H54 (cell line): ENCODE results near the gene YOD1.

Experiments used
- DNase-seq: peaks from one replicate; pipeline ENCODE4 v3.0.0; 2011; ENCODE audit warnings: low spot score, mixed read lengths; ENCODE audit not compliant: insufficient read length
- FAIRE-seq: peaks from 3 replicates; lab custom pipeline; 2011; peaks lifted over from hg19 to GRCh38; lab: Jason Lieb, UNC
- POLR2A ChIP-seq: IDR thresholded peaks from 2 replicates; pipeline ENCODE4 v1.6.1; 2011; ENCODE audit warnings: low read depth, mild to moderate bottlenecking, low read length

The YOD1 gene

DNA sequence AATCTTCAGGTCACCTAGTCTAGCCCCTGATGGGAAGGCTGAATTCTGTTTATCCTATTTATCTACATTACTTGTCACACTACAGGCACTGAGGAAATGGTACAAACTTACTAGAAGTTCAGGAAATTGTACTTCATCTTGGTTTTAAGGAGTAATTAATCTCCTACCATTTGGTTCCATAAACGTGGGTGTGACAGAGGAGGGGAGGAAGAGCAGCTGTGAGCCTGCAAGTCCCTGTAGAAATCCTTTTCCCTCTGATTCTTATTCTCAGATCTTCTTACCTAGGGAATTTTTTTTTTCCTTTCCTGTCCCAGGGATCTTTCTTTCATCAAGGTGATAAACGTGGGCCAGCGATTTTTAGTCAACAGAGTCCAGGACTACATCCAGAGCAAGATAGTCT lies 16.2 kb upstream of the YOD1 start:
- FAIRE-seq (no peak), DNase-seq (no peak)

DNA sequence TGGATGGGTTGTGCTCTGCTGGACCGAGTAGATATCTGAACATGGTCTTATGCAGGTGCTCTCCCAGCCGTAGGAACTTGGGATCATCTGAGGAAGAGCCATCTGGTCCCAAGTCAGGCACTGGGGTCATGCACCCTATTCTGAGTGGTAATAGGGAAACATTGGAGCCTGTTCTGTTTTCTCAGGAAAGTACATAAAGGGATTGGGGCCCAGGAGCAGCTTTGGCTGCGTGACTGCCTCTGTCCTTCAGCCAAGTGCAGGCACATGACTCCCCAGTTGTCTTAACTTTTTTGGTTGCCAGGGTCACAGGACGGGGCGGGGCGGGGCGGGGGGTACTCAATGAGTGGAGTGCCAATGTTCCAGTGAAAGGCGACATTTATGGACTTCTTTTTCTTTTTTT lies 13.6 kb upstream of the YOD1 start:
- TF ChIP-seq POLR2A, result no peak
- DNase-seq (no peak), FAIRE-seq (no peak)

More for the DNA sequence above, 16.2 kb upstream of the YOD1 start:
- TF ChIP-seq POLR2A, result no peak

DNA sequence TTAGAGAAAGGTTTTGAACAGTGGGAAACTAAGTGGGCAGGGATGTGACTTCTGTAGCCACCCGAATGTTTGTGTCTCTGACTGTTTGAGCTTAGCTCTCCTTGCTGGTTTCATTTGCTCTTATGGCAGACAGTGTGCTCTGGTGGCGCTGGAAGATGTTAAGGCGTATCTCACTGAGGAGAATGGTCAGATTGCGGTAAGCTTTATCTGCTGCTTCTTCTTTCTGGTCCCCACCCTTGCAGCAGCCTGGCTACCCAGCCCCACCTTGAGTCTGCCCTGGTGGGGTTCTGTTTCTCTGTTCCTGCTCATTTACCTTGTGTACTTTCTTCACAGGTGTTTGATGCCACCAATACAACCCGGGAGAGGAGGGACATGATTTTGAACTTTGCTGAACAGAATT lies 12.0 kb upstream of the YOD1 start:
- FAIRE-seq (no peak), DNase-seq (no peak)
- no peak for TF ChIP-seq POLR2A

DNA sequence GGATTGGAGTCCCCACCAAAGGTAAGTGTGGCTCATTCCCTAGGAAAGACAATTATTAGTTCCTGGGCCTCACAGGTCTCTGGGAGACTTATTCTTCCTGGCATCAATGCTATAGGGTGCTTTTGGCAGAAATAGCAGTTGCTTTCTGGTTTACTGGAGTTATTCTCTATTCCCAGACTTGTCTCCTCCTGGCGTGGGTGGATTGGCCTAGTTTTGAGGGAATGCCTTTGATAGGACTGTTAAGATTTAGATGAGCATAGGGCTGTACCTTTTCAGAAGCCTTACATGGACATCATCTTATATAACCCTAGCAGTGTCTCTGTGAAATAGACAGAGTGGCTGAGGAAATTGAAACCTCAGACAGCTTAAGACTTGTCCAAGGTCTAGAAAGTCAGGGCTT lies 11.1 kb upstream of the YOD1 start:
- TF ChIP-seq POLR2A, result no peak
- no peak for FAIRE-seq

DNA sequence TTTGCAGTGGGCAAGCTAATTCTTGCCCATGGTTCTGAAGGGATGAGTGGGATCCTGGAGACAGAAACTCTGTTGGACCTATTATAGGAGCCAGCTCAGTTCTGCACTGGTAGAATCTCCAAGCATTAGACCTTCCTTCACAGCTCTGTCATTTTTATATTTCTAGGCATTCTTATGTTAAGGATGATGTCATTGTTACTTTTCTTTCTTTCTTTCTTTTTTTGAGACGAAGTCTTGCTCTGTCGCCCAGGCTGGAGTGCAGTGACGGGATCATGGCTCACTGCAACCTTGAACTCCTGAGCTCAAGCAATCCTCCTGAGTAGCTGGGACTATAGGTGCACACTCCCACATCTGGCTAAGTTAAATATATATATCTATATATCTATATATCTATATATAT lies 9.6 kb upstream of the YOD1 start:
- FAIRE-seq (no peak), DNase-seq (no peak)
- TF ChIP-seq POLR2A, result no peak

More for the DNA sequence above, 11.1 kb upstream of the YOD1 start:
- no peak for DNase-seq

DNA sequence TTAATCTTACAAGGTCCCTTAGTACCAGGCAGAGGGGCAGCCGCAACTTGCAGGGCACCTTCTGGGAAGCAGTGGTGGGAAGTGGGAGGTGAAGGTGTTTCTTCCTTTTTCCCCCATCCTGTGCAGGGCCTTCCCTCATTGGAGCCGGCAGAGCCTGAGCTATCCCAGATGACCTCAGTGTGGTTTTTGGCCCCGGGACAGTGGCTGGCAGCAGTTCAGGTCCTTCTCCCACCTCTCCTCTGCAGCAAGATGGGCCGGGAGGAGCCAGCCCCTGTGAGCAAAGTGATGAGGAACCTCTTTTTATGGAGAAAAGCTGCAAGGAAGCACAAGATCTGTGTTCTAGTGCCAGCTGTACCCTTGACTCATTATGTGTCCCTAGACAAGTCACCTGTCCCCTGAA lies 8.9 kb upstream of the YOD1 start:
- no peak for TF ChIP-seq POLR2A
- FAIRE-seq (no peak), DNase-seq (no peak)

DNA sequence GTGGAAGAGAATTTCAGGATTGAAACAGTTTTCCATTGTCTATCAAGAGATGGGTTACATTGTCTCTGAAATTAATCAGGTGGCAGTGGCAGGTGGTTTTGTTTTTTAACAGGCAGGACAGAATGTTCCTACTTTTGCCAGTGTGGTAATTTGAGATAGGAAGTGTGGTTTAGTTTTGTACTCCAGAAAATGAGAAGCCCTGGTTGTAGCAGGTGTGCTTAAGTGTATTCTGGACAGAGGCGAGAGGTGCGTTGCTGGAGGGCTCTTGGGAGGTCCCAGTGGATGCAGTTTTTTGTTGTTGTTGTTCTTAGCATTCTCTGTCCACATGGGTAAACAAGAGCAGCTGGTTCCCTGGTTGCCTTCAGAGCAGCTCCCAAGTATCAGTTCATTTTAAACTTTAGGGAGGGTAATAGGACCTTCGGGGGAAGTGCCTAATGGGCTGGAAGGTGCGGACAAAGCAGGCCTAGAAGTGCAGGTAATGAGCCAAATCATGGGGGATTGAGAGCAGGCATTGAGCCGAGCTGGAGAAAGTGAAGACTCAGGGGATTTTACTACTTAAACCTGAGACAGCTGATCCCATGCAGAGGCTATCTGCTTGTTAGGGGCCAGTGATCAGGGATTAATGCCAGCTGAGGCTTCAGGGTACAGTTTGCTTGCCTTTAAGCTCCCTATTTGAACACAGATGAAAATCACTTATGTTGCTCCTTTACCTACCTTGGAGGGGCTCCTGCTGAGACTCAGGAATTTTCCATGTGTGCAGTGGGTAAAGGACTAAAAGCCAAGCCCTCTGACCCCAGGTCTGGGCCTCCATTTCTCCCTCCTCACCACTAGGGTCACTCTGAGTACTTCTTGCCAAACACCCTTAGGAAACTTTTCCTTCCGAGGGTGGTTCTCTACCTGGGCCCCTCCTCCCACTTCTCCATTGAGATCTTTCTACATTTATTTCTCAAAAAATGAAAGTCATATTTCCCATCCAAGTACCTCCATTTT lies 8.2 kb upstream of the YOD1 start:
- TF ChIP-seq POLR2A, result no peak
- DNase-seq (no peak), FAIRE-seq (no peak)

DNA sequence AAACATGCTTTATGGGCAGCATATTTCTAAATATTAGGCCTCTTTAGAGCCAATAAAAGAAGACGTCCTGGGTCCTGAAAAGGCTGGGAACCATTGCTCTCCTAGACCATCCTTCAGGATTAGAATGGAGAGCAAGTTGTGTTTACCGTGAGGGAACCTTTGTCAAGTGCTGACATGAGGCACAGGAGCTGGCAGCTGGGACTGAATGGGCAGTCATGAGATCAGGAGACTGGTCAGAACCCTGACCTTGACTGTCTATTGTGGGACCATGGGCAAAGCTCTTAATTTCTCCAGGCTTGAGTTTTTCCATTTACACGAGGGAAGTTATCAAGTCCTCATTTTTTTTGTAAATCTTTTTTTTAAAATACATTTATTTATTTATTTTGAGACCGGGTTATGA lies 7.2 kb upstream of the YOD1 start:
- DNase-seq (no peak), FAIRE-seq (no peak)
- no peak for TF ChIP-seq POLR2A

DNA sequence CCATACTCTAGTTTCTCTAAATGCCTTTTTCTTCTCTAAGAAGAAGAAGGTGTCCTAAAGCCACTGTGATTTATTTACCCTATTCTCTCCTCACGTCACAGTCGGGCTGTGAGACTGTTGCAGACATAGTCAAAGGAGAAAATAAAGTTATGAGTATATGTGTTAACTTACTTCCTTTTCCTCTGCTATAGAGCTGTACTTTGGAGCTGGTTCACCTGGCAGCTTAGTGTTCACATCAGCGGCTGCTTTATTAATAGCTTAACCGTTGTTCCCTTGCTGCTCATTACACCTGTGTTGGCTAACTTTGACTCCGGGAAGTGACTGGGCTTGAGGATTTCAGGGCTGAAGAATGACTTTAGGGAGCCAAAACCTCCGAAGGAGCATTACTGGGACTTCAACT lies 5.7 kb upstream of the YOD1 start:
- no peak for DNase-seq
- FAIRE-seq, result no peak
- TF ChIP-seq POLR2A, result no peak

DNA sequence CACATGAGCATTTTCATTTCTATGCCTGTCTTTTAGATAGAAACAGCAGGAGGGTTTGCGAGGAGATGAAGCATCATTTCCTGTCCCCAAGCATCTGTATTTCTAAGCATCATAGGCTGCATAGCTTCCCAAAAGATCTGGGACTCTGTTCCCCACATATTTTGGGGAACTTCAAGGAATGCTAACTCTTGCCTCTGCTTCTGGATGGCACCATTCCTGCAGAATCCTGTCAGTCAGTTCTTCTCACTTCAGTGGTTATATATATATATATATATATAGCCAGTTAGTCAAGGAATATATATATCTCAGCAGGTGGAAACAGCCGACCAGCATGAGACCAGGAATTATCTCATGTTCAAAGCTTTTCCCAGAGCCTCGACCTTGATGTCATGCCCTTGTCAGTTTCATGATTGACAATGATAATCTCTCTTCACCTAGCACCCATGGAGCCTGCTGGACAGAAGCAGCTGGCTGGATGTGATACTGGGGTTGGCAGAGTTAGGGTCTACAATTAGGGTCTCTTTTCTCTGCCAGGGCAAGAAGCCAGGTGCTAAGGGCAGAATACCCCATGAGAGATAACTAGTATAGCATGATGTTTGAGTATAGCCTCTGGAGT lies 4.5 kb upstream of the YOD1 start:
- DNase-seq (no peak), FAIRE-seq (no peak)
- no peak for TF ChIP-seq POLR2A

DNA sequence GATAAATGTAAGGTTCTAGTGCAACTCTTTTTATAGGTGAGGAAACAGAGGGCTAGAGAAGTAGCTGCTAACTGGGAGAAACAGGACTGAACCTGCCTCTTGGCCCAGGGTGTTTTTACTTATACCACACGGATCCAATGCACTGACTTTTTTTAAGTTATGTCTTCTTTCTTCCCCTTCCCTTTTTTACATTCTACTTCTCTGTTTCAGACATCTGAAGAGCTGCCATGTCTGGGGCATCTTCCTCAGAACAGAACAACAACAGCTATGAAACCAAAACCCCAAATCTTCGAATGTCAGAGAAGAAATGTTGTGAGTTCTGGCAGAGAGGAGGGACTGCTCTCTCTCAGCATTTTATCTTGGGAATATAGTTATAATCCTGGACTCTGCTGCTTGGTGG lies 3.5 kb upstream of the YOD1 start:
- TF ChIP-seq POLR2A, result no peak
- no peak for DNase-seq
- FAIRE-seq, result no peak

DNA sequence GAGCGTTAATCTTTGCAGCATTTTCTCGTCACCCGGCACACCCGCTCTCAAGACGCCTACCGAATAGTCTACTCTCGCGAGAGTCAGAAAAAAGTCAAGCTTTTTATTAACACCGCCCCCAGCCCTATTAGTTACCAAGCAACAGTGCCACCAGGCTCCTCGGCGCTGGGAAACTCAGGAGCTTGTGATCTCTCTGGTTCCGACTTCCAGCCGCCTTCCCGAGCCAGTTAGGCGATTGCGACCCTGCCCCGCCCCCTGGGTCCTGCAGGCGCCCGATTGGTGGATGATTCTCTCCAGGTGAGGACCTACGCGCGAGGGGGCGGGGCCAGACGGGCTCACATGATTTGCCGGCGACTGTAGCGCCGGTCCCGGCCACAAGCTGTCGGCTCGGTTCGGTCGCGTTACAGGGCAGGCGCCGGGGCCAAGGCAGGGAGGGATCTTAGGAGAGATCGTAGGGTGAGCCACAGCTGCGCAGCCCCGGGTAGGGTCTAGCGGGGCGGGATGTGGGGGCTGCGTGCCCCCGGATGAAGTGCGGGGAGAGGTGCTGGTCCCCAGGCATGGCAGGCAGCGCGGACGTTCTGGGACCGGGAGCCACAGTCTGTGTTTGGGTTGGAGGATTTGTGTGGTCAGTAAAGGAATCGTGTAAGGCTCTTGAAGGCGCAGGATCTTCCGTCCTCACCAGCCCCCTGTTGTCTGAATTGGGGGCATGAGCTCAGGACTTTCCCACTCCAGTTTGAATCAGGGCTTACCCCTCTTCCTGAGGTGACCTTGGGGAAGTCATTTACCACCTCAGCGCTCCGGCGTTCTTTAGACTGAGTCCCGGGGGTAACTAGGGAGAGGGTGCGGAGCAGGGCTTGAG lies 2.1 kb upstream of the YOD1 start, which contains the start of gene PFKFB2:
Gene PFKFB2 (plus strand): TSS at position 365 of the 859 bp plus-strand sequence. CDS start 1,443 bp downstream, outside the sequence.
- FAIRE-seq (no peak), DNase-seq (peak; percentile 58)
- peak; percentile 68 for TF ChIP-seq POLR2A

DNA sequence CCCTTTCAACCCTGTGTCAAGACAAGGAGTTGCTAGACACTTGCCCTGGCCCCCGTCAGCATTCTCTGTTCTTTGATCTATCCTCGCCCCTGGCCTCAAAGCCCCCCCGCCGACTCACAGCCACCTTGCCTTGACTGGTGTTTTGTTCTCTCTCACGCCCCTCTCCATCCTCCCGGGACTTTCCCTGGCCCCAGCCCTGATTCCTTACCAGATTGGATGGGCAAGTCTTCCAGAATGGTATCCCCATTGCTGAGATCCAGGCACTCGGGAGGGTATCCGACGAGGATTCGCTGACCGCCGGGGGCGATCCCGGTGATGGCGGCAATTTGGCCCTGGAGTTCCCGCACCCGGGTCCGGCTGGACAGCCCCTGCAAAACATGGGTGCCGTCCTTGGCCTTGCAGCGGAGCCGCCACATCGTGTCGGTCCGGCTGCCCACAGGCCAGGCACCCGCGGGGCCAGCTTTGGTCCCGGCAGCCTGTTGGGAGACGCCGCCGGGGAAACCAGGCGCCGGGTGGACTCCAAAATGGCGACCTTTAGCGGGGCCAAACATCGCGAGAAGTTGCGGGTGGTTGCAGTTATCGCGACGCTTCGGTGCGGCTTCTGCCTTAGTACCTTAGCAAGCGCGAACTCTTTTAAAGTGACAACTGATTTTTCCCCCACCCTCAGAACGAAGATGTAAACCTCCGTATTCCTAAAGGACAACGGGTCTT lies 373 bp downstream of the YOD1 start:
- DNase-seq, result peak; percentile 53
- FAIRE-seq, result no peak
- TF ChIP-seq POLR2A, result peak; percentile 76
